Measurements from ENCODE around the gene ILF2. TPM values are rescaled to one million over a fixed set of nuclear protein-coding genes. Genes with fewer than 3 reads are reported as not detected.

The ILF2 gene
- total RNA-seq, 1 experiment from 2014 or later: 221 TPM

DNA sequence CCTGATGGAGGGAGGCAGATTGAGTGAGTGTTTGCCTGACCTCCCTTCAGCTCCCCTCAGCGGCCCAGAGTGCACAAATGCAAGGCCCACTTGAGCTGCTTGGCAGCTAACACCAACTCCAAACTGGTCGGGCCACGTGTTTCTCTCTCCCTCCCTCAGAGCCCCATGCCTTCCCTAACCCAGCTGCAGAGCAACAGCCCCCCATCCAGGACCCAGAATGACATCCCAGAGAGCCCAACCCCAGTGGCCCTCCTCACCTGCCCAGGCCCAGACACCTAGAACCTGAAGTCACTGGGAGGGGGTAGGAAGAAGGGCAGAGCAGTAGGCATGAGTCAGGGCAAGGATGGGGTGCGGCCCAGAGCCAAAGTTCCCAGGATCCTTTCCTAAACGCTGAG is 53.9 kb downstream of the ILF2 start:
- H3K4me3 ChIP-seq (ENCODE audit: low read depth in 2 of 2, low read length in 2 of 2): no peak overlapping the region
- no peak for ATAC-seq
- no peaks in the 10 kb centered on the region for H3K9me3 ChIP-seq (ENCODE audit: control insufficient read depth, insufficient read depth, low read depth, low read length)
- DNase-seq (ENCODE audit: low read depth, low spot score): no peak
- in situ Hi-C loops (cut with HindIII; ENCODE audit: low pct_unique_long_range_greater_than_20kb, low sequenced_read_pairs) (loop anchor here (25.0 kb wide), 1 partner anchor 255 kb away; the partner anchor contains the start of gene S100A9), intact Hi-C loops (cut with micrococcal nuclease; ENCODE audit: unreplicated experiment) (loop anchor here (2.0 to 5.0 kb wide), 2 partner anchors 44 to 105 kb away; no protein-coding TSS in a partner anchor)
- POLR2A ChIA-PET: no interaction called here
- BruUV-seq (replicated peaks): no TSS peak
- no peaks in the 10 kb centered on the region for H3K36me3 ChIP-seq (ENCODE audit: control insufficient read depth, insufficient read depth, low read length)
- H3K27ac ChIP-seq (ENCODE audit: low read length): peak overlapping the region; percentile 66
- H3K4me1 ChIP-seq (ENCODE audit: control insufficient read depth, insufficient read depth, low read length): peaks cover 11% of the 10 kb centered on the region
- TF ChIP-seq TCF7L2 (IDR thresholded peaks at IDR 0.05; ENCODE audit: low read depth, low read length): no peak
- TF ChIP-seq POLR2AphosphoS5 (IDR thresholded peaks at IDR 0.05; ENCODE audit: low read depth, low read length): no peak
- TF ChIP-seq, protein P1, sequence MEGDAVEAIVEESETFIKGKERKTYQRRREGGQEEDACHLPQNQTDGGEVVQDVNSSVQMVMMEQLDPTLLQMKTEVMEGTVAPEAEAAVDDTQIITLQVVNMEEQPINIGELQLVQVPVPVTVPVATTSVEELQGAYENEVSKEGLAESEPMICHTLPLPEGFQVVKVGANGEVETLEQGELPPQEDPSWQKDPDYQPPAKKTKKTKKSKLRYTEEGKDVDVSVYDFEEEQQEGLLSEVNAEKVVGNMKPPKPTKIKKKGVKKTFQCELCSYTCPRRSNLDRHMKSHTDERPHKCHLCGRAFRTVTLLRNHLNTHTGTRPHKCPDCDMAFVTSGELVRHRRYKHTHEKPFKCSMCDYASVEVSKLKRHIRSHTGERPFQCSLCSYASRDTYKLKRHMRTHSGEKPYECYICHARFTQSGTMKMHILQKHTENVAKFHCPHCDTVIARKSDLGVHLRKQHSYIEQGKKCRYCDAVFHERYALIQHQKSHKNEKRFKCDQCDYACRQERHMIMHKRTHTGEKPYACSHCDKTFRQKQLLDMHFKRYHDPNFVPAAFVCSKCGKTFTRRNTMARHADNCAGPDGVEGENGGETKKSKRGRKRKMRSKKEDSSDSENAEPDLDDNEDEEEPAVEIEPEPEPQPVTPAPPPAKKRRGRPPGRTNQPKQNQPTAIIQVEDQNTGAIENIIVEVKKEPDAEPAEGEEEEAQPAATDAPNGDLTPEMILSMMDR (IDR thresholded peaks at IDR 0.05): no peak
- TF ChIP-seq, protein P2, sequence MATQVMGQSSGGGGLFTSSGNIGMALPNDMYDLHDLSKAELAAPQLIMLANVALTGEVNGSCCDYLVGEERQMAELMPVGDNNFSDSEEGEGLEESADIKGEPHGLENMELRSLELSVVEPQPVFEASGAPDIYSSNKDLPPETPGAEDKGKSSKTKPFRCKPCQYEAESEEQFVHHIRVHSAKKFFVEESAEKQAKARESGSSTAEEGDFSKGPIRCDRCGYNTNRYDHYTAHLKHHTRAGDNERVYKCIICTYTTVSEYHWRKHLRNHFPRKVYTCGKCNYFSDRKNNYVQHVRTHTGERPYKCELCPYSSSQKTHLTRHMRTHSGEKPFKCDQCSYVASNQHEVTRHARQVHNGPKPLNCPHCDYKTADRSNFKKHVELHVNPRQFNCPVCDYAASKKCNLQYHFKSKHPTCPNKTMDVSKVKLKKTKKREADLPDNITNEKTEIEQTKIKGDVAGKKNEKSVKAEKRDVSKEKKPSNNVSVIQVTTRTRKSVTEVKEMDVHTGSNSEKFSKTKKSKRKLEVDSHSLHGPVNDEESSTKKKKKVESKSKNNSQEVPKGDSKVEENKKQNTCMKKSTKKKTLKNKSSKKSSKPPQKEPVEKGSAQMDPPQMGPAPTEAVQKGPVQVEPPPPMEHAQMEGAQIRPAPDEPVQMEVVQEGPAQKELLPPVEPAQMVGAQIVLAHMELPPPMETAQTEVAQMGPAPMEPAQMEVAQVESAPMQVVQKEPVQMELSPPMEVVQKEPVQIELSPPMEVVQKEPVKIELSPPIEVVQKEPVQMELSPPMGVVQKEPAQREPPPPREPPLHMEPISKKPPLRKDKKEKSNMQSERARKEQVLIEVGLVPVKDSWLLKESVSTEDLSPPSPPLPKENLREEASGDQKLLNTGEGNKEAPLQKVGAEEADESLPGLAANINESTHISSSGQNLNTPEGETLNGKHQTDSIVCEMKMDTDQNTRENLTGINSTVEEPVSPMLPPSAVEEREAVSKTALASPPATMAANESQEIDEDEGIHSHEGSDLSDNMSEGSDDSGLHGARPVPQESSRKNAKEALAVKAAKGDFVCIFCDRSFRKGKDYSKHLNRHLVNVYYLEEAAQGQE (IDR thresholded peaks at IDR 0.05; ENCODE audit: insufficient read depth in 1 of 2, low read depth in 2 of 2, low read length in 1 of 2): no peak
- TF ChIP-seq SIN3A (IDR thresholded peaks at IDR 0.05; ENCODE audit: borderline replicate concordance, insufficient read depth, low read depth, low read length): no peak
- no peaks in the 10 kb centered on the region for H3K27me3 ChIP-seq (ENCODE audit: control insufficient read depth, insufficient read depth, low read length)
- CTCF ChIA-PET: interaction anchor here (2.3 to 3.0 kb wide), 2 partner anchors 11 to 45 kb away, joined by 12 to 13 read pairs; partner anchors contain the start of gene S100A13

DNA sequence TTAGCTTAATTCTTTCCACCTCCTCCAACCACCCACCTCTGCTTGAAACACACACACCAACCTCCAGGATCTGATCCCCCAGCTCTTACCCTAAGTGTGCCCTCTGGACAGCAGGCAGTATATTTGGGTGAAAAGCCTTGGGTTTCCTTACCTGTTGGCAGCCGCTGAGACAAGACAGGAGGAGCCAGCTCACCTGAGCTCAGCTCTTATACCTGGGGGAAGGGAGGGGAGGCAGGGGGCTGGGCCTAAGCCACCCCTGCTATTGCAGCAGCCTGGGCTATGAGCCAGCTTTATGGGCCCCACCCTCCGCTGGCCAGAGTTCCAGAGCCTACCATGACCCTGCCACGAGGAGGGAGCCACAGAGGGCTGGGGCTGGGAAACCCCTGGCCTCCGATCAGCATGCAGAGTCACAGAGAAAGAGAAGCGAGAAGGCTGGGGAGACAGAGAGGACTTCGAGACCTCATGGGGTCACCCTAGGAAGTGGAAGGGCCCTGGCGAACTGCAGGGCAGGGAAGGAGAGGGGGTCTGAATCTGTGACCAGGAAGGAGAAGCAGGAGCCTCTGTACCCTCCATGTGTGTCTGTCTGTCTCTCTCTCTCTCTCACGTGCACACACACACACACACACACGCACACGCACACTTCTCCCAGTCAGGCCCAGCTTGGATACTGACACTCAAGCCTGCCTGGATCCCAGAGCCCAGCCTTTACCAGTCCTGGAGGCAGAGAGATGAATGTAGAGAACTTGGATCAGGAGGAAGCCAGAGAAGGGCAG is 54.5 kb downstream of the ILF2 start, which contains the start of gene S100A14:
S100A14 (minus strand) TSS at position 182 of the 773 bp plus-strand sequence. CDS start 467 bp downstream, outside the sequence.
- Histone ChIP-seq H3K27ac (ENCODE audit: low read length) (peak within 1 kb of the TSS; percentile 66), H3K4me3 (ENCODE audit: low read depth in 2 of 2, low read length in 2 of 2) (no peak within 1 kb of the TSS), H3K36me3 (ENCODE audit: control insufficient read depth, insufficient read depth, low read length) (no peaks in the 10 kb centered on the region), H3K9me3 (ENCODE audit: control insufficient read depth, insufficient read depth, low read depth, low read length) (no peaks in the 10 kb centered on the region), H3K4me1 (ENCODE audit: control insufficient read depth, insufficient read depth, low read length) (peaks cover 16% of the 10 kb centered on the region), H3K27me3 (ENCODE audit: control insufficient read depth, insufficient read depth, low read length) (no peaks in the 10 kb centered on the region)
- in situ Hi-C loops (cut with HindIII; ENCODE audit: low pct_unique_long_range_greater_than_20kb, low sequenced_read_pairs) (loop anchor here (25.0 kb wide), 1 partner anchor 254 kb away; the partner anchor contains the start of gene S100A9), intact Hi-C loops (cut with micrococcal nuclease; ENCODE audit: unreplicated experiment) (loop anchor here (2.0 to 5.0 kb wide), 2 partner anchors 44 to 104 kb away; no protein-coding TSS in a partner anchor)
- no TSS peak for BruUV-seq (replicated peaks)
- CTCF ChIA-PET: interaction anchor here (1.2 to 3.0 kb wide), 2 partner anchors 11 to 83 kb away, joined by 3 to 12 read pairs; partner anchors contain the start of gene S100A13
- TF ChIP-seq SIN3A (IDR thresholded peaks at IDR 0.05; ENCODE audit: borderline replicate concordance, insufficient read depth, low read depth, low read length): no peak
- TF ChIP-seq, protein P2 (IDR thresholded peaks at IDR 0.05; ENCODE audit: insufficient read depth in 1 of 2, low read depth in 2 of 2, low read length in 1 of 2): no peak
- ATAC-seq: no peak
- DNase-seq (ENCODE audit: low read depth, low spot score): no peak
- POLR2A ChIA-PET: interaction anchor here (1.0 kb wide), 1 partner anchor 18 kb away, joined by 4 read pairs; no protein-coding TSS in a partner anchor

Data from Panc1 (cell line).